Loucy (cell line): ENCODE measurements around the gene LHPP.

Source experiments
- EZH2phosphoT487 ChIP-seq: fragments of 200-600 bp; IDR thresholded peaks from 2 replicates; pipeline ENCODE4 v1.6.1; 2018; ENCODE audit warnings: antibody characterized with exemption, mild to moderate bottlenecking, moderate library complexity, borderline replicate concordance
- TF ChIP-seq, protein P1 (sequence below): fragments of 200-600 bp; sonication (generic); conservative IDR thresholded peaks from 2 replicates; pipeline ENCODE4 v1.5.1; 2014; ENCODE audit warnings: mild to moderate bottlenecking, antibody characterized with exemption, low read length

DNA sequence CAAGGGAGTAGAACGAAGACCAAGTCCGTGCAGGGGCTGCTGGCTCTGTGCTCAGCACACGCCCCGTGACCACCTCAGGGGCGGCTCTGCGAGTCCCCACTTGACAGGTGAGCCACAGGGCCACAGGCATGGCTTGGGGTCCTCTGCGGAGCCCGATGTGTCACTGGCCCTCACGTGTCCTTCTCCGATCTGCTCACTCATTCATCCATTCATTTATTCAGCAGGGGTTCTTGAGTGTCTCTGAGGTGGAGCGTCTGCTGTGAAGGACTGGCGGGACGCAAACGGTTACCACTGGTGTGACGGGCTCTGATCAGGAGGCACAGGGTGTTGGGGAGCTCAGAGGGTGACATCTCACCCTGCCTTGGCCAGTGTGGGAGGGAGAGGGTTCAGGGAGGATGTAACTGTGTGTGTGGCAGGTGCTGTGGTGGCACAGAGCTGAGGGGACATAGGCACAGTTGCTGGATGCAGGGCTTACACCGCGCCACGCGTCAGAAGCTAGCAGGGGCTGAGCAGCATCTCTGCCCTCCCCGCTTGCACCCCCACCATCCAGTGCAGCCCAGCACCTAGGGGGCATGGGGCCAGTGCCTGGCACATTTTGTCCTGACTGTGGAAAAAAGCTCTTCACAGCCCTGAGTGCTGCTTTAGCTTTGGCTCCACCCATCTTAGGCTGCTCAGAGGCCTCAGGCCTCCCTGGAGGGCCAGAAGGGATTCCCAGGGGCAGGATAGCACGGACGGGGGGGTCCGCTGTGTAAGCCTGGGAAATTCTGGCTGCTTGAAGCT lies 116.8 kb downstream of the LHPP start:
- TF ChIP-seq, protein P1, sequence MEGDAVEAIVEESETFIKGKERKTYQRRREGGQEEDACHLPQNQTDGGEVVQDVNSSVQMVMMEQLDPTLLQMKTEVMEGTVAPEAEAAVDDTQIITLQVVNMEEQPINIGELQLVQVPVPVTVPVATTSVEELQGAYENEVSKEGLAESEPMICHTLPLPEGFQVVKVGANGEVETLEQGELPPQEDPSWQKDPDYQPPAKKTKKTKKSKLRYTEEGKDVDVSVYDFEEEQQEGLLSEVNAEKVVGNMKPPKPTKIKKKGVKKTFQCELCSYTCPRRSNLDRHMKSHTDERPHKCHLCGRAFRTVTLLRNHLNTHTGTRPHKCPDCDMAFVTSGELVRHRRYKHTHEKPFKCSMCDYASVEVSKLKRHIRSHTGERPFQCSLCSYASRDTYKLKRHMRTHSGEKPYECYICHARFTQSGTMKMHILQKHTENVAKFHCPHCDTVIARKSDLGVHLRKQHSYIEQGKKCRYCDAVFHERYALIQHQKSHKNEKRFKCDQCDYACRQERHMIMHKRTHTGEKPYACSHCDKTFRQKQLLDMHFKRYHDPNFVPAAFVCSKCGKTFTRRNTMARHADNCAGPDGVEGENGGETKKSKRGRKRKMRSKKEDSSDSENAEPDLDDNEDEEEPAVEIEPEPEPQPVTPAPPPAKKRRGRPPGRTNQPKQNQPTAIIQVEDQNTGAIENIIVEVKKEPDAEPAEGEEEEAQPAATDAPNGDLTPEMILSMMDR = no peak
- TF ChIP-seq EZH2phosphoT487 = no peak
